Stimulated activated CD4-positive, alpha-beta T cell treated with anti-CD3 and anti-CD28 coated beads, TNF-alpha, amount 100 ng/mL, for 1 hour (primary cell): ENCODE measurements around the gene ZBTB20.
"Not testable (repeated sequence)": the region's sequence is repeated elsewhere in the genome, so short reads cannot be mapped to it uniquely, and the experiment has no call there.

Experiments used
- DNase-seq, 3 donors: peaks; one replicate each; pipeline ENCODE4 v3.0.0-alpha.2; 2020; ENCODE audit warnings: low read depth in 3 of 3, low spot score in 1 of 3

Gene ZBTB20

GRCh38 chr3:114686621-114687020, 460.5 kb downstream of the ZBTB20 start:
- DNase-seq = no peak

DNA sequence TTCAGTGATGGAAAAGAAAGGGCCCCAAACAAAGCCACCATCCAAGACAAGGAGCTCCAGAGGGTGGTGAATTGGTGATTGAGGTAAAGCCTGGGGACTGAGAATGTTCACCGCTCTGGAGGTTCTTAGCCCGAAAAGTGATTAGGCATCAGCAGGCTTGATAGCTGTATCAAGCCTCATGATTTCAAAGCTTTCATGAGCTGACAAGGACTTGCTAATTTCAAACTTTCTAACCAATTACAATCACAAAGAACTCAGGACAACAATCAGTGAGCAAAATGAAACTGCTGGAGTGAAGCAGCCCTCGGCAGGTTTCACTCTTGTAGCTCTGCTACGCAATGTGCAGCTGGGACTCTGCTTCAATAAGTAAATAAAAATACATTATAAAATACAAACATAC, 461.9 kb downstream of the ZBTB20 start:
- no peak for DNase-seq

GRCh38 chr3:114680299-114680698, 466.8 kb downstream of the ZBTB20 start:
- no peak for DNase-seq

GRCh38 chr3:114679773-114680172, 467.3 kb downstream of the ZBTB20 start:
- DNase-seq = not testable (repeated sequence)

GRCh38 chr3:114675104-114675503, 472.0 kb downstream of the ZBTB20 start:
- DNase-seq = no peak

DNA sequence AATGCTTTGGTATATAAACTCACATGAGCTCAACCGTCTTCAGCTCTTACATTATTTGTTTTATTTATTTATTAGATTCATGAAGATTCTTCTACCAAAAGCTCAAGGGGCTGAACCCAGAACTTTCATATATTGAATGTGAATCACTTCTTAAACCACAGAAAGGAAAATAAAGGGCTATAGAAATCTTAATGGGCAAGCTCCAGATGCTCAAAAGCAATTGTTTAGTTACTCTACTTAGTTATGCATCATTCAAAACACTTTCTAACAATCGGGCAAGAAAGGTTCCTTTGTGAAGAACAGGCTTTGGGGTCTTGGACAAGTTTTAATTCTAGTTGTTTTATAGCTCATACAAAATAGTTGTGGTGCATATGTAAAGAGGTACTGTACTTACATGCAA, 473.1 kb downstream of the ZBTB20 start:
- no peak for DNase-seq

DNA sequence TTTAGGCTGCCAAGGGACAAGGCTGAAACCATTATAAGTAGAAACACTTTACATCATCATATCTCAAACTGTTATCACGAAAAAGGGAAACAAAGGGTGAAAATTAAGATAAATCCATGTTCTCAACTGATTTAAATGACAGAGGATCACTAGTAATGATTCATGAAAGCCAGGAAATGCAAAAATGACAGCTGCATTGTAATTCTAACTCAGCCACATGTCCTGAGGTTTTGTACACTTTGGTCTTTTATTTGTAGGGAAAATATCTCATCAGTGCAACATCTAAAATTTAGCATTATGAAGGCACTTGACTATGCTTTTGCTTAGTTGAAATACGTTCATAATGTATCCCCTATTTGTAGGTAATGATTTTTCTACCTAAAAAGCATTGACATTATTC, 473.6 kb downstream of the ZBTB20 start:
- no peak for DNase-seq

DNA sequence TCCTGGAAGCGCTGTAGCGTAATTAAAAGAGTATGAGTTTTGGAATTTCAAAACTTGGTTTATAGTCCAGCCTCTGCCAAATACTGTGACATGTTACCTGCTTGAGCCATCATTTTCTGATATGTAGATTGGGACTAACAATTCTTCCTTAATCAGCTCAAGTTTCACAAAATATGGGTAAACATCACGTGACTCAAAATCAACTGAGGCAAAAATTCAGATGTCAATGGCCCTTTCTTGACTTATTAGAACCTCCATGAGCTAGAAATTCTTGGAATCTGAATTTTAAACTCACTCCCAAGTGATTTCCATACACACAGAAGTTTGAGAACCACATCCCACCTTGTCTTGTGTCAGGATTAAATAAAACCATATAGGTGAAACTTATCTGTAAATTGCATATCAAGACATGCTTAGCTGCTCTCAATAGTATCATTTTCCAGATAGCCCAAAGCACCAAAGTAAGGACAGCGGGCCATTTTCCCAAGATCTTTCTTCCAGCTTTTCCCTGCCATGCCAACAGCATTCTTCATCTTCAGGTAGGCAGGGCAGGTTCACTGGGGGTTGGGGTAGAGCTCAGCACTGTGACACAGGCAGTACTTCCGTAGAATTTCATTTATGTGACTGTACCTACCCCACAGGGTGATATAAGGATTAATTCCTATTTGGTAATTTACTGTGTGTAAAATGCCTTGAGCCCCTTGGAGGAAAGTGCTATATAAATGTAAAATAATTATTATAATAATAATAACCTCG, 474.2 kb downstream of the ZBTB20 start:
- DNase-seq = no peak

DNA sequence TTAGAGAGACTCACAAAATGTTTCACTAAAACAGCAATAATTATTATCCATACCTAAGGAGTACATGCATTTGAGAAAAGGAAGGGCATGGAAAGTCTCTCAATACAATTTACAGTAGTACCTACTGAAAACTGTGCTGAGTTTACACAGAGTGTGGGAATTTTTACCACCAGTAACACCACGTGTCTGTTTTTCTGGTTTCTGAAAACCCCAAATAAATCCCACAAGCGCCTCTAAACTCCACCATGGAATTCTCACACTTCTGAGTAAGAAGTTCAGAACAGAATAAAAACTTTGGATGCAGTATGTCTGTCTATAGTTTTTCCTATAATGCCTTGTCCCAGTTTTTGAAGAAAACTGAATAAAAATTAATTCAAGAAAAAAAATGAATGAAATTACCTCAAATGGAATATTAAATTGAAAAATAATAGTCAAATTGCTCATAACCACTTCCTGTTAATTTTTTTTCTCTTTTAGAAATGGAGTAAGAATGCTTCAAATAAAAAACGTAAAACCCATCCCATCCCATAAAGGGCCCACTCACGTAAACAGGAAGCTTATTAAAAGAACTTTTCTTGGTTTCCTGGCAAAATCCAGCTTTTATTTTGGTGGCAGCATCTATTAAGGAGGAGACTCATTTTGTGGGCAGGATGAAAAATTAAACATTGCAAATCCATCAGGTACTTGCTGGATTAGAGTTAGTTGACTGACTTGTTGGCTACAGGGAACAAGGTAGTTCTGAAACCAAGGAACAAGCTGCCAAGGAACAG, 475.2 kb downstream of the ZBTB20 start:
- no peak for DNase-seq

GRCh38 chr3:114669614-114670013, 477.5 kb downstream of the ZBTB20 start:
- no peak for DNase-seq

DNA sequence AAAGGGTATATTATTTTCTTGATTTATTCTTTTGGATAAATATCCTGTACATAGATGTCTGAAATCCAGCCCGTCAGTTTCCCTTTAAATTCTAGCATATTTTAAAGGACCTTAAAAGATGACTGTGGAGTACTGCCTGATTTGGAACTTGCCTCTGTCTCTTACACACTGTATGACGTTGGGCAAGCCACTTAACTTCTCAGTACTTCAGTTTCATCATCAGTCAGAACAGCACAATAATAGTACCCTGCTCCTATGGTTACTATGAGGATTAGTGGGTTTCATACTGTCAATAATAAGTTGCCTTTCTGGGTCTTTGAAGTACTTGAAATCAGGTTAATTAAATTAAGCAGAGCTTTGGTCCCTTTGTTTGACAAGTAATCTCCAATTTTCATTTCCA, 479.0 kb downstream of the ZBTB20 start:
- no peak for DNase-seq

DNA sequence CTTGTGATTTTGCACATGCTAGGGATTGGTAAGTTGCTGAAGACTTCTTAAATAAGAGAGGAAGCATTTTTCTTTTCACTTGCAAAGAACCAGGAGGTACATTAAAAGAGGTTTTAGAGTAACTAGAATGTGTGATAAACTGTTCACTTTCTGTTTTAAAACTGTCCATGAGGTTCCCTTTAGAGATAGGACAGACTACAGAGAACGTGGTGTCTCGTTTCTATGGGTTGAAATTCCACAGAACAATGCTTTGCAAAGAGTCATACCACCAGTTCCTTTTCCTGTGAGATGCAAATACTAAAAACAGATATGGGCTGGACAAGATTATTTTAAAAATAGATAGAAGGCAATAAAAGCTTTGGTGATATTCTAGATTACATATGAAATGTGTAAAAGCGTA, 480.5 kb downstream of the ZBTB20 start:
- no peak for DNase-seq

- DNase-seq = no peak
Observed at GRCh38 chr3:114664006-114664405, 483.1 kb downstream of the ZBTB20 start.

- DNase-seq = no peak
Observed at GRCh38 chr3:114660808-114661207, 486.3 kb downstream of the ZBTB20 start.

- DNase-seq = no peak
Observed at GRCh38 chr3:114660124-114660523, 487.0 kb downstream of the ZBTB20 start.

- no peak for DNase-seq
Observed at GRCh38 chr3:114659109-114660061, 487.7 kb downstream of the ZBTB20 start.

- no peak for DNase-seq
Observed at GRCh38 chr3:114651555-114651954, 495.5 kb downstream of the ZBTB20 start.

DNA sequence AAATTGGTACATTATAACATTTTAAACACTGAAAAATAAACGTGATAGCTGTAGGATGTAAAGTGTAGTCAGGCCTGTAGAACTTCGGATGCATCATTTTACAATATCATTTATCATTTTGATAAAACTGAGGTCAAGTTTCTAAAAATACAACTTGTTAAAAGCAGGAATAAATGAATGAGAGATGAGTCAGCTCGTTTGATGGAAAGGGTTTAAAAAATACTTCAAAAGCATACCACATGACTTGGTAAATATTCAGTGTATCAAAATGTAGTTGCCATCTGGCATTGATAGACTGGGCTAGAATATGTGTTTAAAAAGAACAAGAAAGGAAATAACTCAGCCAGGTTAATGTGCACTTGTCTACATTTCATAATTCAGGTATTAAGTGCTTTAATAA, 496.3 kb downstream of the ZBTB20 start:
- no peak for DNase-seq

DNA sequence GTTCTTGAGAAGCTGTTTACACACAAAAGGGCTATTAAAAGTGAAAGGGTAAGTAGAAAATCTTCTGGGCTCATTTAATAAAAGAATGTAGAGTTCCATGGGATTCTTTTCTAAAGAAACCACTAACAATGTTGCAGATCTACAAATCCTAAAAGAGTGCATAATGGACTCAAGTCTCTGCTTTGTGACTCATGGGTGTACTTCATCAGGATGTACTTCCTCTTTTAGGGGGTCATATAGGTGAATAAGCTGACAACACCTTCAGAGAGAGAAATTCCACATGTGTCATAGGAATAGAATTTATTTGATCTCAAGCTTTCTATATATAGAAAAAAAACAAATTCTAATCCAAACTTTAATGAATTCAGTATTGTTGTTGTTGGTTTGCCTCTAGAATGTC, 497.8 kb downstream of the ZBTB20 start:
- DNase-seq = no peak

- DNase-seq = no peak
Observed at GRCh38 chr3:114646526-114646925, 500.6 kb downstream of the ZBTB20 start.

- DNase-seq = no peak
Observed at GRCh38 chr3:114645392-114645791, 501.7 kb downstream of the ZBTB20 start.

GRCh38 chr3:114644367-114644766, 502.7 kb downstream of the ZBTB20 start:
- no peak for DNase-seq
